ENCODE measurements around the gene TPM4. TPM values are rescaled to one million over a fixed set of nuclear protein-coding genes. Genes with fewer than 3 reads are reported as not detected.
A peak's percentile ranks its signal among the peaks of the same experiment; 100 is the strongest.

Gene TPM4
- total RNA-seq, 2 donors from 2014 or later = 261 to 388 TPM

DNA sequence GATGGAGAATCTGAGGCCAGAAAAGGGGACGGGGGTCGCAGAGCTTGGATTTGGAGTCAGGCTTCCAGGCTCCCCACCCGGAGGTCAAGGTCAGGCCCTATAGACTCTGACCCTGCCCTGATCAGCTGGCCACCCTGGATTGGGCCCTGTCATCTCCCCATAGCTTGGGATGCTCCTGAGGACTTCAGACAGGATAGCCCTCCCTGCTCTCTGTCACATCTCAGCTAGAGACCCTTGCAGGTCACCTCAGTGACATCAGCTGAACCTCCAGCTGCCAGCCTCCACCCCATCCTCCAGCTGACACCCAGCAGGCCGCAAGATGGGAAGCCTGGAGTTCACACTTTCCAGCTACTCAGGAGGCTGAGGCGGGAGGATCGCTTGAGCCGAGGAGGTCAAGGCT, 2.8 kb upstream of the TPM4 start:
- TF ChIP-seq, protein P1, sequence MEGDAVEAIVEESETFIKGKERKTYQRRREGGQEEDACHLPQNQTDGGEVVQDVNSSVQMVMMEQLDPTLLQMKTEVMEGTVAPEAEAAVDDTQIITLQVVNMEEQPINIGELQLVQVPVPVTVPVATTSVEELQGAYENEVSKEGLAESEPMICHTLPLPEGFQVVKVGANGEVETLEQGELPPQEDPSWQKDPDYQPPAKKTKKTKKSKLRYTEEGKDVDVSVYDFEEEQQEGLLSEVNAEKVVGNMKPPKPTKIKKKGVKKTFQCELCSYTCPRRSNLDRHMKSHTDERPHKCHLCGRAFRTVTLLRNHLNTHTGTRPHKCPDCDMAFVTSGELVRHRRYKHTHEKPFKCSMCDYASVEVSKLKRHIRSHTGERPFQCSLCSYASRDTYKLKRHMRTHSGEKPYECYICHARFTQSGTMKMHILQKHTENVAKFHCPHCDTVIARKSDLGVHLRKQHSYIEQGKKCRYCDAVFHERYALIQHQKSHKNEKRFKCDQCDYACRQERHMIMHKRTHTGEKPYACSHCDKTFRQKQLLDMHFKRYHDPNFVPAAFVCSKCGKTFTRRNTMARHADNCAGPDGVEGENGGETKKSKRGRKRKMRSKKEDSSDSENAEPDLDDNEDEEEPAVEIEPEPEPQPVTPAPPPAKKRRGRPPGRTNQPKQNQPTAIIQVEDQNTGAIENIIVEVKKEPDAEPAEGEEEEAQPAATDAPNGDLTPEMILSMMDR (IDR thresholded peaks at IDR 0.05) = no peak
- intact Hi-C loops (cut with DNase I) = no loop called here
- no peaks in the 10 kb centered on the region for H3K9me3 ChIP-seq
- peak overlapping the region in 1 of 2 donors; percentile 40 for H3K9ac ChIP-seq (ENCODE audit: low read depth in 2 of 2, low read length in 2 of 2)
- H3K4me3 ChIP-seq = no peak overlapping the region
- no peak for DNase-seq
- no peaks in the 10 kb centered on the region for H3K27me3 ChIP-seq
- H3K4me1 ChIP-seq = peaks cover 21% of the 10 kb centered on the region
- no peaks in the 10 kb centered on the region for H3K36me3 ChIP-seq
- no peak overlapping the region for H3K27ac ChIP-seq

DNA sequence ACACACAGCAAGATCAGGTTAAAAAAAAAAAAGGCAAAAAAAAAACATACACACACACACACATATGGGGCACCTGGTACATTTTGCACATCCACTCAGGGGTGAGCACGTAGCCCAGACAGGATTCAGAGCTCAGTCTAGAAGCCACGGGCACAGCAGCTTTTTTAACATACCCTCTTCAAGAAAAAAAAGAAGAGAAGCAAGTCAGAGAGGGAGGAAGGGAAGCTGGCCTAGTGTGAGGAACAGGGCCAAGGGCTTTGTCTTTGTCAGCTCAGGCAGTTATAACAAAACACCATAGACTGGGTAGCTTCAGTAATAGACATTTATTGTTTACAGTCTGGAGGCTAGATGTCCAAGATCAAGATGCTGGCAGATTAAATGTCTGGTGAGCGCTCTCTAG, 2.3 kb upstream of the TPM4 start:
- intact Hi-C loops (cut with DNase I) = no loop called here
- Histone ChIP-seq H3K9ac (ENCODE audit: low read depth in 2 of 2, low read length in 2 of 2) (no peak overlapping the region), H3K27me3 (no peaks in the 10 kb centered on the region), H3K27ac (peak overlapping the region; percentile 18), H3K9me3 (no peaks in the 10 kb centered on the region), H3K36me3 (no peaks in the 10 kb centered on the region), H3K4me3 (no peak overlapping the region), H3K4me1 (peaks cover 21% of the 10 kb centered on the region)
- DNase-seq = no peak
- TF ChIP-seq, protein P1 (IDR thresholded peaks at IDR 0.05) = no peak

DNA sequence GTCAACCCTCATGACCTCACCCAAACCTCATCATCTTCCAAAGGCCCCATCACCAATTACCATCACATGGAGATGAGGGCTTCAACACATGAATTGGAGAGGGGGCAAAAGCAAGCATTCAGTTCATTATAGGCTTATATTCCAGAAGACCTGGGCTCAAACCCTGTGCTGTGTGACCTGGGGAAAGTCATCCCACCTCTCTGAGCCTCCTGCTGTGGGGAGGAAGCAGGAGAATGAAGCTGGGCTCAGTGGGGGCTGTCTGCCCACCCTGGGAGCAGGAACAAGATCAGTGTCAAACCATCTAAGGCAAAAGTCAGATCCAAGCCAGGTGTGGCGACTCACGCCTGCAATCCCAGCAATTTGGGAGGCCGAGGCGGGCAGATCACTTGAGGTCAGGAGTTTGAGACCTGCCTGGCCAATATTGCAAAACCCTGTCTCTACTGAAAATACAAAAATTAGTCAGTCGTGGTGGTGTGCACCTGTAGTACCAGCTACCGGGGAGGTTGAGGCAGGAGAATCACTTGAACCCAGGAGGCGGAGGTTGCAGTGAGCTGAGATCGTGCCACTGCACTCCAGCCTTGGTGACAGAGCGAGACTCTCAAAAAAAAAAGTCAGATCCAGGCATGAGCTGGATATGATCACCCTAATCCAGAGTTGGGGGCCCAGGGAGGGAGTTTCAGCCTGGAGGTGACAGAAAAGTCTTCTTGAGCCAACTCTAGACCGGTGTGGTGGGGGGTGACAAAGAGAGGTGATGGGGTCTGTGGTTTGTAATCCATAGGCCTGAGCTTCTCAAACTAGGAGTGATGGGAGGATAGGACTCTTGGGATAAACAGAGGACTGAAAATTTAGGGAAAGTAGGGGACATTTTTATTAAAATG, 1.6 kb upstream of the TPM4 start:
- no peak for DNase-seq
- intact Hi-C loops (cut with DNase I) = no loop called here

DNA sequence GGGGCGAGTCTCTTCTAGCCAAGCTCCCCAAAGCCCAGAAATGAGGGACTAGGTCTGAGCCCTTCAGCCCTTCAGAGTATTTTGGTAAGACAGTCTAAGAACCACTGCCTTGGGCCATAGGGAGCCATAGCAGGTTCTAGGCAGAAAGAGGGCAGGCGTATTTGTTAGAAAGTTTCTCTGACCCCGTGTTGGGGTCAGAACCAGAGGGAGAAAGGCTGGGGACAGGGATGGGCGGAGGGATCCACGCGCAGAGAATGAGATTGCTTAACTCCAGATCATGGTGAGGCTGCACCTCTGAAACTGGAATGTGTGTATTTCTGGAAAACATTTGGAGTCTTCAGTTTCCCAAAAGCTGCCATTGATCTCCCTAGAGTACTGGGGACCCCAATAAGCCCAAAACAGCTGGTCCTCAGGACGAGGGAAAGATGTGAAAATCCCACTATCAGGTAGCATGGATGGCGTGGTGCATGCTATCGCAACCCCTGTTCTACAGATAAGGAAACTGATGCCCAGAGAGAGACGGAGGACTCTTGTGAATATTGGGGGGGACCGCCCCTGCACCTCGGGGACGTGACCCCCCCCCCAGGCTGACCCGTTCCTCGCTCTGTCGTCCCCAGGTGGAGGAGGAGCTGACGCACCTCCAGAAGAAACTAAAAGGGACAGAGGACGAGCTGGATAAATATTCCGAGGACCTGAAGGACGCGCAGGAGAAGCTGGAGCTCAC, 703 bp upstream of the TPM4 start:
- no peak for DNase-seq
- Histone ChIP-seq H3K27me3 (no peaks in the 10 kb centered on the region), H3K9ac (ENCODE audit: low read depth in 2 of 2, low read length in 2 of 2) (peak overlapping the region; percentile 98 to 100), H3K27ac (peak overlapping the region; percentile 100), H3K9me3 (no peaks in the 10 kb centered on the region), H3K4me1 (peaks cover 31% of the 10 kb centered on the region), H3K4me3 (peak overlapping the region; percentile 92), H3K36me3 (no peaks in the 10 kb centered on the region)
- TF ChIP-seq, protein P1 (IDR thresholded peaks at IDR 0.05) = no peak
- intact Hi-C loops (cut with DNase I) = no loop called here

More for the DNA sequence above, 1.6 kb upstream of the TPM4 start:
- Histone ChIP-seq H3K4me3 (no peak overlapping the region), H3K4me1 (peaks cover 28% of the 10 kb centered on the region), H3K9me3 (no peaks in the 10 kb centered on the region), H3K9ac (ENCODE audit: low read depth in 2 of 2, low read length in 2 of 2) (peak overlapping the region; percentile 98 to 100), H3K36me3 (no peaks in the 10 kb centered on the region), H3K27ac (peak overlapping the region; percentile 100), H3K27me3 (no peaks in the 10 kb centered on the region)
- TF ChIP-seq, protein P1 (IDR thresholded peaks at IDR 0.05) = no peak

DNA sequence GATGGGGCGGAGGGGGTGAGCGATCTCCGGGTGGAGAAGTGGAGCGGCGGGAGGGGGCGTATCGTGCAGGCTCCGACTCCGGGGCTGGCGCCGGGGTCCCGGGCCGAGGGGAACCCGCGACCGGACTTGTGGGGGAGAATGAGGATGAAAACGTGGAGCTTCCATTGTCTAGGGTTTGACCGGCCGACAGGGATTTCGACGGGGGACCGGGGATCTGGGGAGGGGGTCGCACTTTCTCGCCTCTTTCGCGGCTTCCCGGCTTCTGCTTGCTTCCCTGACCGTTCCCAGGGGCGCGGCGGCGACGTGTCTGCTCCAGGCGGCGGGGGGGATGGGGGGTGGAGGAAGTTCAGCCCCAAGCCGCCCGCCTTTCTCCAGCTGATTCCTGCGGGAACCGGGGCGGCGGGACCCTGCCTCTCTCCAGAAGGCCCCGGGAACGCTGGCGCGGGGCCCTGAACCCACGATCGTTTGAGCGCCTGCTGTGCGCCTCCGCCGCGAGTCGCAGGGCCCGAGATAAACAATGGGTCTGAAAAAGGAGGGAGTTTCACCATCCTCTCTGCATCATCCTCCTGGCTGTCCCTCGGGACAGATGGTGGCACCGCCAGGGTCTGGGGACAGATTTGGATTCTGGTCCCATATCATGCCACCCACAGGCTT, 790 bp downstream of the TPM4 start:
- Histone ChIP-seq H3K4me3 (peak overlapping the region; percentile 92), H3K9ac (ENCODE audit: low read depth in 2 of 2, low read length in 2 of 2) (peak overlapping the region; percentile 98 to 100), H3K27me3 (no peaks in the 10 kb centered on the region), H3K36me3 (peaks cover 14% of the 10 kb centered on the region), H3K27ac (peak overlapping the region; percentile 100), H3K4me1 (peaks cover 19% of the 10 kb centered on the region), H3K9me3 (no peaks in the 10 kb centered on the region)
- peak; percentile 78 for DNase-seq
- intact Hi-C loops (cut with DNase I) = no loop called here
- TF ChIP-seq, protein P1 (IDR thresholded peaks at IDR 0.05) = no peak
